H1 (cell line): Measurements from ENCODE around the gene PI16. TPM values are rescaled to one million over a fixed set of nuclear protein-coding genes. Genes with fewer than 3 reads are reported as not detected.

Source experiments
- CTCF ChIA-PET: fragments of 300-600 bp; sonication (Branson Sonifier 250); formaldehyde crosslinking; loops from one replicate; lab custom pipeline; 2021; ENCODE audit not compliant: partially characterized antibody; lab: Charles Lee
- POLR2A ChIA-PET: fragments of 300-600 bp; sonication (Branson Sonifier 250); formaldehyde crosslinking; loops from one replicate; lab custom pipeline; 2021; ENCODE audit warnings: inconsistent platforms; ENCODE audit not compliant: partially characterized antibody; lab: Charles Lee
- DNase-seq, 2 experiments: peaks; one replicate each; pipeline versions ENCODE4 v3.0.0 to v3.0.0-alpha.2; 2010 to 2022; ENCODE audit warnings: low spot score in 2 of 2, low read depth in 1 of 2, mixed read lengths in 1 of 2
- FAIRE-seq: peaks from 2 replicates; lab custom pipeline; 2011; peaks lifted over from hg19 to GRCh38; lab: Jason Lieb, UNC
- H2AFZ ChIP-seq: 2 replicates; pipeline ENCODE4 v1.8.1; 2012; ENCODE audit warnings: low read length, inconsistent platforms
- H2AK5ac ChIP-seq: 2 replicates; pipeline ENCODE4 v1.6.1; 2013; ENCODE audit warnings: low read depth, low read length
- H2BK120ac ChIP-seq: replicated peaks from 2 replicates; pipeline ENCODE3; 2013; ENCODE audit warnings: low read depth, low read length, inconsistent platforms
- H2BK12ac ChIP-seq: 2 replicates; pipeline ENCODE4 v1.6.1; 2013; ENCODE audit warnings: low read depth, low read length
- H2BK15ac ChIP-seq: 2 replicates; pipeline ENCODE4 v1.6.1; 2013; ENCODE audit warnings: low read length
- H2BK20ac ChIP-seq: 2 replicates; pipeline ENCODE4 v1.6.1; 2013; ENCODE audit warnings: low read length
- H2BK5ac ChIP-seq: 2 replicates; pipeline ENCODE4 v1.6.1; 2013; ENCODE audit warnings: low read depth, low read length
- H3K14ac ChIP-seq: 2 replicates; pipeline ENCODE4 v1.6.1; 2013; ENCODE audit warnings: inconsistent platforms; ENCODE audit not compliant: insufficient read length
- H3K18ac ChIP-seq: 2 replicates; pipeline ENCODE4 v1.6.1; 2013; ENCODE audit warnings: low read length; ENCODE audit errors: extremely low read depth
- H3K23ac ChIP-seq: 2 replicates; pipeline ENCODE4 v1.6.1; 2013; ENCODE audit warnings: inconsistent platforms; ENCODE audit not compliant: insufficient read length
- H3K23me2 ChIP-seq: 2 replicates; pipeline ENCODE4 v1.6.1; 2013; ENCODE audit warnings: low read depth, low read length
- H3K27ac ChIP-seq: 2 replicates; pipeline ENCODE4 v1.6.1; 2011; ENCODE audit warnings: low read depth, low read length, inconsistent platforms
- H3K27me3 ChIP-seq, 4 experiments: replicated peaks in 1 of 4; 1 replicate in 1 of 4; 2 replicates in 3 of 4; pipeline versions ENCODE4 v1.6.1 to v1.8.1; 2011 to 2013; ENCODE audit warnings: low read length in 3 of 4, mild to moderate bottlenecking in 3 of 4, inconsistent platforms in 2 of 4, mixed read lengths in 2 of 4, moderate library complexity in 1 of 4; ENCODE audit not compliant: control insufficient read depth in 3 of 4, insufficient read depth in 3 of 4; ENCODE audit errors: extremely low read depth in 1 of 4
- H3K36me3 ChIP-seq, 4 experiments: 2 replicates each; pipeline versions ENCODE4 v1.6.1 to v1.8.1; 2011 to 2013; ENCODE audit warnings: mild to moderate bottlenecking in 4 of 4, low read length in 3 of 4, moderate library complexity in 2 of 4, control low read depth in 1 of 4, inconsistent platforms in 1 of 4; ENCODE audit not compliant: insufficient read depth in 4 of 4, control insufficient read depth in 2 of 4
- H3K4ac ChIP-seq: replicated peaks from 2 replicates; pipeline ENCODE3; 2013; ENCODE audit warnings: low read length, low read depth, mixed read lengths, inconsistent platforms; ENCODE audit not compliant: insufficient read length
- H3K4me1 ChIP-seq, 4 experiments: replicated peaks in 1 of 4; 1 replicate in 1 of 4; 2 replicates in 3 of 4; pipeline versions ENCODE4 v1.6.1 to v1.8.1; 2011 to 2013; ENCODE audit warnings: low read length in 3 of 4, inconsistent platforms in 2 of 4, mixed read lengths in 1 of 4; ENCODE audit not compliant: insufficient read depth in 4 of 4, control insufficient read depth in 3 of 4
- H3K4me2 ChIP-seq, 2 experiments: 2 replicates each; pipeline versions ENCODE4 v1.6.1 to v1.8.1; 2011 to 2013; ENCODE audit warnings: low read depth in 2 of 2, low read length in 2 of 2, control low read depth in 1 of 2, inconsistent platforms in 1 of 2, mild to moderate bottlenecking in 1 of 2; ENCODE audit not compliant: insufficient read depth in 1 of 2
- H3K4me3 ChIP-seq, 4 experiments: fragments of 200-600, 300-600 bp in 1 of 4; sonication (generic), shearing (Covaris generic), sonication (Bioruptor Twin) in 1 of 4; 2 replicates each; pipeline versions ENCODE4 v1.5.1 to v1.8.1; 2011 to 2016; ENCODE audit warnings: low read length in 4 of 4, low read depth in 3 of 4, control low read depth in 2 of 4, inconsistent platforms in 2 of 4, mild to moderate bottlenecking in 2 of 4, mixed read lengths in 1 of 4, moderate library complexity in 1 of 4; ENCODE audit not compliant: insufficient read depth in 2 of 4; ENCODE audit errors: extremely low read depth in 1 of 4
- H3K56ac ChIP-seq: replicated peaks from 2 replicates; pipeline ENCODE3; 2013; ENCODE audit warnings: low read depth, mild to moderate bottlenecking, mixed read lengths, low read length, inconsistent platforms; ENCODE audit not compliant: insufficient read length
- H3K79me1 ChIP-seq: 2 replicates; pipeline ENCODE4 v1.6.1; 2013; ENCODE audit warnings: low read depth, low read length, control low read depth
- H3K79me2 ChIP-seq, 2 experiments: 2 replicates each; pipeline versions ENCODE4 v1.6.1 to v1.8.1; 2012 to 2013; ENCODE audit warnings: low read length in 2 of 2, mild to moderate bottlenecking in 2 of 2, inconsistent platforms in 1 of 2; ENCODE audit not compliant: insufficient read depth in 2 of 2, control insufficient read depth in 1 of 2
- H3K9ac ChIP-seq, 4 experiments: replicated peaks in 1 of 4; 1 replicate in 1 of 4; 2 replicates in 3 of 4; pipeline versions ENCODE4 v1.6.1 to v1.8.1; 2011 to 2013; ENCODE audit warnings: low read depth in 3 of 4, low read length in 3 of 4, control low read depth in 2 of 4, mild to moderate bottlenecking in 2 of 4, moderate library complexity in 2 of 4, inconsistent platforms in 1 of 4; ENCODE audit errors: extremely low read depth in 1 of 4
- H3K9me3 ChIP-seq, 2 experiments: 2 replicates each; pipeline versions ENCODE4 v1.6.1 to v1.8.1; 2012 to 2013; ENCODE audit warnings: mild to moderate bottlenecking in 2 of 2, moderate library complexity in 2 of 2, control low read depth in 1 of 2, inconsistent platforms in 1 of 2, low read depth in 1 of 2, low read length in 1 of 2, mixed read lengths in 1 of 2; ENCODE audit not compliant: insufficient read depth in 2 of 2
- H4K20me1 ChIP-seq, 2 experiments: replicated peaks in 1 of 2; 2 replicates each; pipeline versions ENCODE3 to v1.8.1; 2011 to 2013; ENCODE audit warnings: inconsistent platforms in 2 of 2, low read length in 2 of 2, mild to moderate bottlenecking in 1 of 2; ENCODE audit not compliant: insufficient read depth in 2 of 2, control insufficient read depth in 1 of 2
- H4K5ac ChIP-seq: 2 replicates; pipeline ENCODE4 v1.6.1; 2013; ENCODE audit warnings: low read length, low read depth, mixed read lengths, inconsistent platforms; ENCODE audit not compliant: insufficient read length
- H4K8ac ChIP-seq: 2 replicates; pipeline ENCODE4 v1.8.0; 2013; ENCODE audit warnings: mild to moderate bottlenecking, moderate library complexity, low read length, inconsistent platforms; ENCODE audit not compliant: insufficient read depth; ENCODE audit errors: extremely low read depth
- H4K91ac ChIP-seq: replicated peaks from 2 replicates; pipeline ENCODE3; 2013; ENCODE audit warnings: low read length, mixed read lengths, inconsistent platforms; ENCODE audit not compliant: insufficient read length
- CBX5 ChIP-seq: fragments of 300-800, 300-1000 bp; sonication (generic); IDR thresholded peaks from 2 replicates; pipeline ENCODE4 v1.7.1; 2016; ENCODE audit warnings: antibody characterized with exemption, low read length, low read depth
- CTBP2 ChIP-seq: IDR thresholded peaks from 2 replicates; pipeline ENCODE4 v1.7.0; 2011; ENCODE audit warnings: borderline replicate concordance, mild to moderate bottlenecking, moderate library complexity, mixed read lengths, low read length; ENCODE audit not compliant: insufficient read depth, insufficient read length
- FOSL1 ChIP-seq: IDR thresholded peaks from 2 replicates; pipeline ENCODE4 v1.6.1; 2011; ENCODE audit warnings: mild to moderate bottlenecking, low read depth, low read length, moderate library complexity; ENCODE audit not compliant: insufficient read depth
- NANOG ChIP-seq: IDR thresholded peaks from 2 replicates; pipeline ENCODE4 v1.6.1; 2011; ENCODE audit warnings: low read length, low read depth, mild to moderate bottlenecking, inconsistent platforms; ENCODE audit not compliant: insufficient read depth, poor library complexity, severe bottlenecking
- PHF8 ChIP-seq: fragments of 200-600 bp; sonication (generic); conservative IDR thresholded peaks from 2 replicates; pipeline ENCODE4 v1.7.1; 2012; ENCODE audit warnings: low read depth, mild to moderate bottlenecking, inconsistent platforms, low read length, moderate library complexity
- POLR2AphosphoS5 ChIP-seq: IDR thresholded peaks from 2 replicates; pipeline ENCODE4 v1.6.1; 2011; ENCODE audit warnings: low read depth, low read length
- RAD21 ChIP-seq, 2 experiments: IDR thresholded peaks in 1 of 2; conservative IDR thresholded peaks in 1 of 2; 2 replicates each; pipeline ENCODE4 v1.6.1; 2011; ENCODE audit warnings: low read depth in 2 of 2, low read length in 2 of 2, improper control_type of control experiment in 1 of 2, inconsistent platforms in 1 of 2, mild to moderate bottlenecking in 1 of 2, moderate library complexity in 1 of 2
- SIX5 ChIP-seq: IDR thresholded peaks from 2 replicates; pipeline ENCODE4 v1.6.1; 2011; ENCODE audit warnings: mild to moderate bottlenecking, low read depth, low read length
- SRF ChIP-seq: IDR thresholded peaks from 2 replicates; pipeline ENCODE4 v1.6.1; 2011; ENCODE audit warnings: mild to moderate bottlenecking, low read depth, low read length, moderate library complexity
- TEAD4 ChIP-seq: IDR thresholded peaks from 2 replicates; pipeline ENCODE4 v1.6.1; 2012; ENCODE audit warnings: low read depth, low read length, inconsistent platforms, mixed read lengths
- YY1 ChIP-seq: IDR thresholded peaks from 2 replicates; pipeline ENCODE4 v1.6.1; 2011; ENCODE audit warnings: low read depth, mild to moderate bottlenecking, low read length
- WGBS, 2 experiments: shearing (Covaris generic) in 1 of 2; methylation state at CpG; one replicate each; pipeline versions ENCODE4 v1.1.6 to v1.1.7; 2013 to 2015; ENCODE audit warnings: low lambda C conversion rate in 2 of 2, mixed read lengths in 2 of 2, inconsistent platforms in 1 of 2, low coverage in 1 of 2, missing lambda C conversion rate in 1 of 2; ENCODE audit not compliant: insufficient replicate concordance in 2 of 2, insufficient coverage in 1 of 2, insufficient read length in 1 of 2; ENCODE audit errors: extremely low coverage in 1 of 2, missing lambda C conversion rate in 1 of 2; 5-methylcytosine and 5-hydroxymethylcytosine counted together
- polyA plus RNA-seq, 7 experiments: library from polyadenylated mRNA; depleted of rRNA in 3 of 7; stranded (reverse) in 5 of 7; unstranded in 2 of 7; fragments of >200 nt in 5 of 7; fragments of 200-250 nt in 2 of 7; gene quantifications; 1 replicate in 5 of 7; 2 replicates in 1 of 7; 4 replicates in 1 of 7; pipeline versions ENCODE4 v1.2.1 to v1.2.3, GENCODE V29; 2011 to 2013; ENCODE audit warnings: missing spikeins in 2 of 7, mixed read lengths in 2 of 7
- total RNA-seq: library from RNA; stranded (reverse); fragmentation: NEBNext Ultra II Directional; extraction: Animal tissue kit (Norgen Biotek cat#: 25700); gene quantifications from 2 replicates; pipeline ENCODE4 v1.2.1, GENCODE V29; 2021

PI16 gene
- total and polyA plus RNA-seq, 2 of the 8 experiments (the other 6 are each of a cell fraction or from before 2014, with no cell fraction given), result 0.05 TPM; not detected in 1

GRCh38 chr6:36970892-36971842, 16.6 kb downstream of the PI16 start:
- DNase-seq, result no peak
- Histone ChIP-seq H3K4me2 (no peak overlapping the region), H3K4me3 (no peak overlapping the region), H4K8ac (no peak overlapping the region), H3K18ac (no peak overlapping the region), H3K23ac (no peak overlapping the region), H2AFZ (no peak overlapping the region), H3K14ac (no peak overlapping the region), H4K91ac (no peak overlapping the region), H2BK5ac (peak overlapping the region; percentile 72; the same call in 1 of the 2 replicates), H4K20me1 (peaks cover 3 to 6% of the 10 kb centered on the region in 2 experiments), H3K56ac (no peak overlapping the region), H3K79me1 (no peaks in the 10 kb centered on the region; the same call in 1 of the 2 replicates), H3K36me3 (peaks cover 50 to 84% (median 79%) of the 10 kb centered on the region in 4 experiments), H3K4me1 (no peaks in the 10 kb centered on the region), H3K9ac (peak overlapping the region in 2 of 4 experiments; percentile 13 to 36; a peak in 3 of 7 replicates), H2BK15ac (no peak overlapping the region), H3K4ac (no peak overlapping the region), H3K9me3 (no peaks in the 10 kb centered on the region), H3K27me3 (no peaks in the 10 kb centered on the region), H4K5ac (no peak overlapping the region), H2AK5ac (no peak overlapping the region), H2BK120ac (no peak overlapping the region), H3K27ac (peak overlapping the region; percentile 66; the same call in 1 of the 2 replicates), H2BK20ac (no peak overlapping the region), H3K79me2 (no peaks in the 10 kb centered on the region), H3K23me2 (no peaks in the 10 kb centered on the region), H2BK12ac (no peak overlapping the region)
- ChIA-PET CTCF (interaction anchor here (0.6 to 3.1 kb wide), 8 partner anchors 10 to 520 kb away, joined by 3 to 12 read pairs (median 3); no protein-coding TSS in a partner anchor), POLR2A (interaction anchor here (0.5 to 1.7 kb wide), 3 partner anchors 10 to 40 kb away, joined by 3 to 4 read pairs (median 4); no protein-coding TSS in a partner anchor)
- TF ChIP-seq SIX5, result no peak
- TF ChIP-seq CBX5, result no peak
- no peak for TF ChIP-seq NANOG
- no peak for TF ChIP-seq FOSL1
- TF ChIP-seq CTBP2, result no peak
- TF ChIP-seq PHF8, result no peak
- TF ChIP-seq RAD21 (IDR thresholded peaks at IDR 0.05 in 1 of 2, conservative IDR thresholded peaks at IDR 0.05 in 1 of 2; ENCODE audit: low read depth in 2 of 2, low read length in 2 of 2), result no peak
- no peak for TF ChIP-seq TEAD4
- TF ChIP-seq SRF, result no peak
- no peak for TF ChIP-seq YY1
- no peak for TF ChIP-seq POLR2AphosphoS5
- 72% methylated on average over 16 of the region's 17 CpGs; no CpG with 5 or more reads in 1 of the 2 experiments for WGBS, 2 experiments
- no peak for FAIRE-seq
